ENCODE data around the gene IPO13.

The IPO13 gene

GRCh38 chr1:44016041-44016889 is 69.5 kb downstream of the IPO13 start:
- DNase-seq: no peak

- DNase-seq: no peak
Measured at GRCh38 chr1:44016890-44017400, 70.2 kb downstream of the IPO13 start.

Measured in stimulated activated CD4-positive, alpha-beta T cell treated with anti-CD3 and anti-CD28 coated beads, Interleukin-2, amount 100 ng/mL, for 24 hours (primary cell).